H9 (cell line): ENCODE results near the gene ZSWIM6. TPM values are rescaled to one million over a fixed set of nuclear protein-coding genes. Genes with fewer than 3 reads are reported as not detected.

Experiments used
- DNase-seq: peaks from one replicate; pipeline ENCODE4 v3.0.0-alpha.2; 2017
- H2AFZ ChIP-seq: one replicate; pipeline ENCODE4 v1.6.1; 2013; ENCODE audit warnings: mild to moderate bottlenecking, low read length, control low read depth, moderate library complexity
- H2AK5ac ChIP-seq: 2 replicates; pipeline ENCODE4 v1.6.1; 2013; ENCODE audit warnings: low read length, control low read depth, mixed read lengths; ENCODE audit not compliant: insufficient read length
- H2BK120ac ChIP-seq: one replicate; pipeline ENCODE4 v1.6.1; 2013; ENCODE audit warnings: low read depth, mild to moderate bottlenecking, low read length, control low read depth, inconsistent platforms; ENCODE audit not compliant: poor library complexity, severe bottlenecking
- H2BK12ac ChIP-seq: 2 replicates; pipeline ENCODE4 v1.6.1; 2013; ENCODE audit warnings: low read length, control low read depth, mixed read lengths, low read depth; ENCODE audit not compliant: insufficient read length
- H2BK15ac ChIP-seq: 2 replicates; pipeline ENCODE4 v1.6.1; 2013; ENCODE audit warnings: low read depth, low read length, control low read depth
- H2BK20ac ChIP-seq: one replicate; pipeline ENCODE4 v1.6.1; 2013; ENCODE audit warnings: low read depth, mild to moderate bottlenecking, low read length, control low read depth, inconsistent platforms; ENCODE audit not compliant: poor library complexity, severe bottlenecking
- H2BK5ac ChIP-seq: 2 replicates; pipeline ENCODE4 v1.6.1; 2013; ENCODE audit warnings: low read length, control low read depth, mixed read lengths; ENCODE audit not compliant: insufficient read length
- H3K14ac ChIP-seq: 2 replicates; pipeline ENCODE4 v1.6.1; 2013; ENCODE audit warnings: low read length, control low read depth; ENCODE audit not compliant: insufficient read depth
- H3K18ac ChIP-seq: 2 replicates; pipeline ENCODE4 v1.6.1; 2013; ENCODE audit warnings: low read depth, mild to moderate bottlenecking, mixed read lengths, low read length, control low read depth; ENCODE audit not compliant: insufficient read length
- H3K23ac ChIP-seq: 2 replicates; pipeline ENCODE4 v1.6.1; 2013; ENCODE audit warnings: low read length, control low read depth, mixed read lengths, low read depth; ENCODE audit not compliant: insufficient read length
- H3K23me2 ChIP-seq: 2 replicates; pipeline ENCODE4 v1.6.1; 2013; ENCODE audit warnings: low read depth, mild to moderate bottlenecking, mixed read lengths, low read length, control low read depth; ENCODE audit not compliant: insufficient read length, poor library complexity, severe bottlenecking
- H3K27ac ChIP-seq: 2 replicates; pipeline ENCODE4 v1.5.1; 2013; ENCODE audit warnings: low read length, control low read depth, mixed read lengths, low read depth; ENCODE audit not compliant: insufficient read length
- H3K27me3 ChIP-seq: 2 replicates; pipeline ENCODE4 v1.6.1; 2013; ENCODE audit warnings: low read length, control low read depth, inconsistent platforms; ENCODE audit not compliant: insufficient read depth
- H3K4ac ChIP-seq: 2 replicates; pipeline ENCODE4 v1.6.1; 2013; ENCODE audit warnings: low read depth, mild to moderate bottlenecking, control low read depth, inconsistent platforms, low read length, moderate library complexity
- H3K4me1 ChIP-seq: 2 replicates; pipeline ENCODE4 v1.6.1; 2013; ENCODE audit warnings: low read length, control low read depth, inconsistent platforms; ENCODE audit not compliant: insufficient read depth
- H3K4me2 ChIP-seq: 2 replicates; pipeline ENCODE4 v1.6.1; 2013; ENCODE audit warnings: low read length, control low read depth, mixed read lengths; ENCODE audit not compliant: insufficient read length, insufficient read depth
- H3K56ac ChIP-seq: 2 replicates; pipeline ENCODE4 v1.6.1; 2013; ENCODE audit warnings: low read depth, mild to moderate bottlenecking, mixed read lengths, low read length, control low read depth; ENCODE audit not compliant: insufficient read length
- H3K79me1 ChIP-seq: 2 replicates; pipeline ENCODE4 v1.6.1; 2013; ENCODE audit warnings: low read depth, mild to moderate bottlenecking, moderate library complexity, low read length, control low read depth, inconsistent platforms; ENCODE audit not compliant: insufficient read depth, poor library complexity, severe bottlenecking
- H3K79me2 ChIP-seq: 2 replicates; pipeline ENCODE4 v1.6.1; 2013; ENCODE audit warnings: low read length, control low read depth, inconsistent platforms; ENCODE audit not compliant: insufficient read depth
- H3K9ac ChIP-seq: 2 replicates; pipeline ENCODE4 v1.6.1; 2013; ENCODE audit warnings: low read length, control low read depth, mixed read lengths; ENCODE audit not compliant: insufficient read length; ENCODE audit errors: extremely low read depth
- H3K9me3 ChIP-seq: one replicate; pipeline ENCODE4 v1.6.1; 2013; ENCODE audit warnings: low read depth, low read length, inconsistent platforms; ENCODE audit not compliant: control insufficient read depth
- H3T11ph ChIP-seq: one replicate; pipeline ENCODE4 v1.6.1; 2013; ENCODE audit warnings: mild to moderate bottlenecking, low read length, control low read depth, inconsistent platforms
- H4K20me1 ChIP-seq: one replicate; pipeline ENCODE4 v1.6.1; 2013; ENCODE audit not compliant: control insufficient read depth, insufficient read length, insufficient read depth
- H4K5ac ChIP-seq: 2 replicates; pipeline ENCODE4 v1.6.1; 2013; ENCODE audit warnings: low read depth, mild to moderate bottlenecking, mixed read lengths, low read length, control low read depth; ENCODE audit not compliant: insufficient read length
- H4K8ac ChIP-seq: replicated peaks from 2 replicates; pipeline ENCODE4 v1.6.1; 2013; ENCODE audit warnings: low read length, control low read depth, mixed read lengths, low read depth; ENCODE audit not compliant: insufficient read length
- H4K91ac ChIP-seq: 2 replicates; pipeline ENCODE4 v1.6.1; 2013; ENCODE audit warnings: low read depth, mild to moderate bottlenecking, moderate library complexity, mixed read lengths, low read length, control low read depth; ENCODE audit not compliant: insufficient read length
- H3K27ac Mint-ChIP-seq, 3 experiments: 2 replicates in 2 of 3; 3 replicates in 1 of 3; pipeline ENCODE4 v1.8.0; 2020 to 2021; ENCODE audit warnings: mixed read lengths in 3 of 3, mild to moderate bottlenecking in 1 of 3, moderate library complexity in 1 of 3
- H3K27me3 Mint-ChIP-seq: 2 replicates; pipeline ENCODE4 v1.8.0; 2021; ENCODE audit warnings: low read depth, mild to moderate bottlenecking, moderate library complexity, mixed read lengths
- H3K36me3 Mint-ChIP-seq, 3 experiments: 2 replicates in 2 of 3; 3 replicates in 1 of 3; pipeline ENCODE4 v1.8.0; 2020 to 2021; ENCODE audit warnings: low read depth in 3 of 3, mixed read lengths in 3 of 3; ENCODE audit not compliant: insufficient read depth in 1 of 3
- H3K4me1 Mint-ChIP-seq, 2 experiments: 2 replicates each; pipeline ENCODE4 v1.8.0; 2020; ENCODE audit warnings: mixed read lengths in 2 of 2
- H3K4me3 Mint-ChIP-seq, 2 experiments: 2 replicates in 1 of 2; 3 replicates in 1 of 2; pipeline ENCODE4 v1.8.0; 2020 to 2021; ENCODE audit warnings: mild to moderate bottlenecking in 2 of 2, mixed read lengths in 2 of 2, moderate library complexity in 1 of 2
- H3K9me3 Mint-ChIP-seq, 2 experiments: 2 replicates in 1 of 2; 3 replicates in 1 of 2; pipeline ENCODE4 v1.8.0; 2020; ENCODE audit warnings: mild to moderate bottlenecking in 2 of 2, mixed read lengths in 2 of 2, moderate library complexity in 1 of 2
- CTCF ChIP-seq: fragments of 200-600 bp; sonication (generic); conservative IDR thresholded peaks from 3 replicates; pipeline ENCODE4 v1.8.0; 2021; ENCODE audit warnings: antibody characterized with exemption, mild to moderate bottlenecking
- WGBS: extraction: QIAGEN DNeasy Blood & Tissue Kit; methylation state at CpG from one replicate; pipeline ENCODE4 v1.1.7; 2013; ENCODE audit warnings: missing lambda C conversion rate, low lambda C conversion rate, mixed read lengths; ENCODE audit not compliant: insufficient read length; ENCODE audit errors: extremely low coverage; 5-methylcytosine and 5-hydroxymethylcytosine counted together
- total RNA-seq: library from RNA; stranded (reverse); gene quantifications from 2 replicates; pipeline ENCODE4 v1.2.1, GENCODE V29; 2021

Gene ZSWIM6
- total RNA-seq, 1 experiment from 2014 or later: 11.5 TPM

GRCh38 chr5:61461926-61462325 lies 129.9 kb downstream of the ZSWIM6 start:
- H3K27me3 Mint-ChIP-seq: no peaks in the 10 kb centered on the region
- H2BK20ac ChIP-seq: no peak overlapping the region
- no peak overlapping the region for H2BK15ac ChIP-seq
- no peak overlapping the region for H4K8ac ChIP-seq
- no peak for DNase-seq
- H4K5ac ChIP-seq: no peak overlapping the region
- WGBS: no CpG with 5 or more reads among the region's 1 CpG
- no peak overlapping the region for H4K91ac ChIP-seq
- H3K79me1 ChIP-seq: peaks cover 7% of the 10 kb centered on the region
- no peak overlapping the region for H3K23ac ChIP-seq
- no peak overlapping the region for H2BK5ac ChIP-seq
- H3K27ac Mint-ChIP-seq: no peak overlapping the region
- no peak overlapping the region for H2BK12ac ChIP-seq
- no peak overlapping the region for H3K18ac ChIP-seq
- no peaks in the 10 kb centered on the region; the same call in 1 of the 2 replicates for H3K79me2 ChIP-seq
- no peak overlapping the region for H2AFZ ChIP-seq
- H3K14ac ChIP-seq: no peak overlapping the region
- H3K9me3 Mint-ChIP-seq: no peaks in the 10 kb centered on the region
- no peak overlapping the region for H2AK5ac ChIP-seq
- no peaks in the 10 kb centered on the region for H3K36me3 Mint-ChIP-seq
- no peak overlapping the region for H2BK120ac ChIP-seq
- H3K27ac ChIP-seq: no peak overlapping the region
- H3K4me3 Mint-ChIP-seq: no peak overlapping the region
- peaks cover 4% of the 10 kb centered on the region for H3K4me1 ChIP-seq
- no peak overlapping the region for H3K4me2 ChIP-seq
- no peaks in the 10 kb centered on the region for H3K27me3 ChIP-seq
- H3K56ac ChIP-seq: no peak overlapping the region
- no peaks in the 10 kb centered on the region for H3K23me2 ChIP-seq
- no peak overlapping the region for H3K4ac ChIP-seq
- H3T11ph ChIP-seq: no peak overlapping the region
- no peaks in the 10 kb centered on the region for H4K20me1 ChIP-seq
- H3K9ac ChIP-seq: no peak overlapping the region
- peaks cover 11 to 12% of the 10 kb centered on the region in 2 experiments for H3K4me1 Mint-ChIP-seq
- no peaks in the 10 kb centered on the region for H3K9me3 ChIP-seq
- TF ChIP-seq CTCF: no peak
